Fibroblast of lung (primary cell): ENCODE measurements around the gene DGKZ. TPM values are rescaled to one million over a fixed set of nuclear protein-coding genes. Genes with fewer than 3 reads are reported as not detected.

ENCODE experiments used
- DNase-seq, 2 donors: peaks; one replicate each; pipeline versions ENCODE4 v3.0.0 to v3.0.0-alpha.2; 2010; ENCODE audit warnings: low read depth in 2 of 2
- H2AFZ ChIP-seq: 2 replicates; pipeline ENCODE4 v1.5.1; 2012; ENCODE audit warnings: low read length, control low read depth, inconsistent platforms
- H3K27ac ChIP-seq: 2 replicates; pipeline ENCODE4 v1.5.1; 2011; ENCODE audit warnings: low read length, control low read depth; ENCODE audit not compliant: insufficient read depth
- H3K27me3 ChIP-seq: 2 replicates; pipeline ENCODE4 v1.5.1; 2011; ENCODE audit warnings: mild to moderate bottlenecking, low read length; ENCODE audit not compliant: control insufficient read depth, insufficient read depth
- H3K36me3 ChIP-seq: 2 replicates; pipeline ENCODE4 v1.5.1; 2011; ENCODE audit warnings: low read length; ENCODE audit not compliant: control insufficient read depth, insufficient read depth
- H3K4me1 ChIP-seq: 2 replicates; pipeline ENCODE4 v1.5.1; 2011; ENCODE audit warnings: low read length; ENCODE audit not compliant: control insufficient read depth, insufficient read depth; ENCODE audit errors: extremely low read depth
- H3K4me2 ChIP-seq: 2 replicates; pipeline ENCODE4 v1.5.1; 2011; ENCODE audit warnings: low read length, control low read depth; ENCODE audit not compliant: insufficient read depth; ENCODE audit errors: extremely low read depth
- H3K4me3 ChIP-seq, 4 experiments: fragments of 200-600 bp in 1 of 4; sonication (generic) in 1 of 4; replicated peaks in 1 of 4; 2 replicates each; pipeline ENCODE4 v1.5.1; 2011 to 2016; ENCODE audit warnings: low read length in 4 of 4, low read depth in 3 of 4, mild to moderate bottlenecking in 3 of 4, control low read depth in 2 of 4, inconsistent platforms in 1 of 4, mixed read lengths in 1 of 4; ENCODE audit not compliant: insufficient read depth in 1 of 4; ENCODE audit errors: control extremely low read depth in 1 of 4
- H3K79me2 ChIP-seq: 2 replicates; pipeline ENCODE4 v1.5.1; 2012; ENCODE audit warnings: mild to moderate bottlenecking, low read length, inconsistent platforms; ENCODE audit not compliant: control insufficient read depth, insufficient read depth
- H3K9ac ChIP-seq: 2 replicates; pipeline ENCODE4 v1.5.1; 2011; ENCODE audit warnings: mild to moderate bottlenecking, low read length, control low read depth; ENCODE audit not compliant: insufficient read depth
- H3K9me3 ChIP-seq: 2 replicates; pipeline ENCODE4 v1.5.1; 2012; ENCODE audit warnings: low read depth, low read length; ENCODE audit not compliant: control insufficient read depth, insufficient read depth
- H4K20me1 ChIP-seq: 2 replicates; pipeline ENCODE4 v1.5.1; 2011; ENCODE audit warnings: low read length; ENCODE audit not compliant: control insufficient read depth, insufficient read depth; ENCODE audit errors: extremely low read depth
- CTCF ChIP-seq, 2 donors: IDR thresholded peaks in 1 of 2; conservative IDR thresholded peaks in 1 of 2; 1 replicate in 1 of 2; 2 replicates in 1 of 2; pipeline ENCODE4 v1.5.1; 2011 to 2012; ENCODE audit warnings: low read length in 2 of 2, control low read depth in 1 of 2, inconsistent platforms in 1 of 2, low read depth in 1 of 2, mild to moderate bottlenecking in 1 of 2
- EZH2 ChIP-seq: IDR thresholded peaks from 2 replicates; pipeline ENCODE4 v1.5.1; 2012; ENCODE audit warnings: low read length, control low read depth, mild to moderate bottlenecking; ENCODE audit errors: missing control alignments
- polyA plus RNA-seq, 2 donors: library from polyadenylated mRNA; depleted of rRNA in 1 of 2; stranded (reverse) in 1 of 2; unstranded in 1 of 2; fragments of >200 nt; gene quantifications; 2 replicates each; pipeline ENCODE4 v1.2.1, GENCODE V29; 2011 to 2012; ENCODE audit warnings: missing spikeins in 1 of 2
- total RNA-seq: library from RNA; depleted of rRNA; stranded (reverse); fragments of >200 nt; gene quantifications from 2 replicates; pipeline ENCODE4 v1.2.1, GENCODE V29; 2014

Gene DGKZ
- total and polyA plus RNA-seq, 2 donors (not counting 1 experiment from before 2014, with no cell fraction given), result 16.4 to 35.5 TPM

- DNase-seq, result no peak
- H3K4me2 ChIP-seq, result no peak overlapping the region
- no peaks in the 10 kb centered on the region for H3K79me2 ChIP-seq
- H3K9ac ChIP-seq, result no peak overlapping the region
- H2AFZ ChIP-seq, result no peak overlapping the region
- no peak for TF ChIP-seq EZH2
- no peak for TF ChIP-seq CTCF (conservative IDR thresholded peaks at IDR 0.05 in 1 of 2, IDR thresholded peaks at IDR 0.05 in 1 of 2; ENCODE audit: low read depth in 1 of 2, low read length in 2 of 2)
- H3K4me1 ChIP-seq, result peaks cover 2% of the 10 kb centered on the region
- H3K27ac ChIP-seq, result no peak overlapping the region
- peaks cover 42% of the 10 kb centered on the region for H3K27me3 ChIP-seq
- H3K4me3 ChIP-seq, result no peak overlapping the region
- H3K9me3 ChIP-seq, result no peaks in the 10 kb centered on the region
- H4K20me1 ChIP-seq, result no peaks in the 10 kb centered on the region
- H3K36me3 ChIP-seq, result no peaks in the 10 kb centered on the region
Observed at GRCh38 chr11:46335271-46335670, 12.0 kb upstream of the DGKZ start.

- no peaks in the 10 kb centered on the region for H3K36me3 ChIP-seq
- no peak overlapping the region for H3K9ac ChIP-seq
- H3K4me1 ChIP-seq, result peaks cover 2% of the 10 kb centered on the region
- DNase-seq, result no peak
- H2AFZ ChIP-seq, result no peak overlapping the region
- no peaks in the 10 kb centered on the region for H4K20me1 ChIP-seq
- no peak overlapping the region for H3K27ac ChIP-seq
- no peak for TF ChIP-seq EZH2
- no peak for TF ChIP-seq CTCF (conservative IDR thresholded peaks at IDR 0.05 in 1 of 2, IDR thresholded peaks at IDR 0.05 in 1 of 2; ENCODE audit: low read depth in 1 of 2, low read length in 2 of 2)
- H3K4me3 ChIP-seq, result no peak overlapping the region
- peaks cover 37% of the 10 kb centered on the region for H3K27me3 ChIP-seq
- H3K79me2 ChIP-seq, result no peaks in the 10 kb centered on the region
- no peaks in the 10 kb centered on the region for H3K9me3 ChIP-seq
- H3K4me2 ChIP-seq, result no peak overlapping the region
Observed at GRCh38 chr11:46335890-46336562, 11.2 kb upstream of the DGKZ start.

- H3K79me2 ChIP-seq, result no peaks in the 10 kb centered on the region
- peaks cover 31% of the 10 kb centered on the region for H3K27me3 ChIP-seq
- H3K36me3 ChIP-seq, result no peaks in the 10 kb centered on the region
- H3K27ac ChIP-seq, result no peak overlapping the region
- no peaks in the 10 kb centered on the region for H3K9me3 ChIP-seq
- H2AFZ ChIP-seq, result no peak overlapping the region
- no peak overlapping the region for H3K4me3 ChIP-seq
- TF ChIP-seq EZH2 (no peak), CTCF (conservative IDR thresholded peaks at IDR 0.05 in 1 of 2, IDR thresholded peaks at IDR 0.05 in 1 of 2; ENCODE audit: low read depth in 1 of 2, low read length in 2 of 2) (no peak)
- DNase-seq, result peak in 1 of 2 donors; percentile 43
- no peak overlapping the region for H3K9ac ChIP-seq
- H3K4me1 ChIP-seq, result peaks cover 2% of the 10 kb centered on the region
- no peak overlapping the region for H3K4me2 ChIP-seq
- no peaks in the 10 kb centered on the region for H4K20me1 ChIP-seq
Observed at GRCh38 chr11:46336563-46337180, 10.6 kb upstream of the DGKZ start.
